Thyroid gland (tissue), 4 donors: Measurements from ENCODE around the gene ZNF462.

Source experiments
- POLR2A ChIP-seq, 2 donors: fragments of 450-650 bp; IDR thresholded peaks; one replicate each; pipeline ENCODE4 v1.6.1; 2017; ENCODE audit warnings: antibody characterized with exemption in 2 of 2, mild to moderate bottlenecking in 2 of 2, moderate library complexity in 1 of 2
- TF ChIP-seq, protein P1 (sequence below), 6 experiments: fragments of 200-600 bp in 3 of 6; fragments of 450-650 bp in 3 of 6; sonication (generic) in 3 of 6; IDR thresholded peaks; one replicate each; pipeline ENCODE4 v1.5.1; 2016 to 2019; ENCODE audit warnings: antibody characterized with exemption in 6 of 6, mild to moderate bottlenecking in 2 of 6, inconsistent platforms in 1 of 6, moderate library complexity in 1 of 6

- TF ChIP-seq, protein P1, sequence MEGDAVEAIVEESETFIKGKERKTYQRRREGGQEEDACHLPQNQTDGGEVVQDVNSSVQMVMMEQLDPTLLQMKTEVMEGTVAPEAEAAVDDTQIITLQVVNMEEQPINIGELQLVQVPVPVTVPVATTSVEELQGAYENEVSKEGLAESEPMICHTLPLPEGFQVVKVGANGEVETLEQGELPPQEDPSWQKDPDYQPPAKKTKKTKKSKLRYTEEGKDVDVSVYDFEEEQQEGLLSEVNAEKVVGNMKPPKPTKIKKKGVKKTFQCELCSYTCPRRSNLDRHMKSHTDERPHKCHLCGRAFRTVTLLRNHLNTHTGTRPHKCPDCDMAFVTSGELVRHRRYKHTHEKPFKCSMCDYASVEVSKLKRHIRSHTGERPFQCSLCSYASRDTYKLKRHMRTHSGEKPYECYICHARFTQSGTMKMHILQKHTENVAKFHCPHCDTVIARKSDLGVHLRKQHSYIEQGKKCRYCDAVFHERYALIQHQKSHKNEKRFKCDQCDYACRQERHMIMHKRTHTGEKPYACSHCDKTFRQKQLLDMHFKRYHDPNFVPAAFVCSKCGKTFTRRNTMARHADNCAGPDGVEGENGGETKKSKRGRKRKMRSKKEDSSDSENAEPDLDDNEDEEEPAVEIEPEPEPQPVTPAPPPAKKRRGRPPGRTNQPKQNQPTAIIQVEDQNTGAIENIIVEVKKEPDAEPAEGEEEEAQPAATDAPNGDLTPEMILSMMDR (IDR thresholded peaks at IDR 0.05): no peak
- no peak for TF ChIP-seq POLR2A (IDR thresholded peaks at IDR 0.05)
These were observed 57.8 kb downstream of the ZNF462 start for GRCh38 chr9:106920701-106921283.
